Neural cell (in vitro differentiated cells): ENCODE data around the gene EYA3. TPM values are rescaled to one million over a fixed set of nuclear protein-coding genes. Genes with fewer than 3 reads are reported as not detected.

Experiments used
- H2AFZ ChIP-seq: fragments of 200-600, 300-800 bp; sonication (generic), shearing (Covaris generic); 2 replicates; pipeline ENCODE4 v1.6.0; 2014; ENCODE audit warnings: low read depth, mild to moderate bottlenecking, antibody characterized with exemption, low read length, moderate library complexity
- H3F3A ChIP-seq: fragments of 200-600 bp; shearing (Covaris generic); 2 replicates; pipeline ENCODE4 v1.6.1; 2016; ENCODE audit warnings: mild to moderate bottlenecking, moderate library complexity, mixed read lengths, antibody characterized with exemption, low read length; ENCODE audit not compliant: insufficient read depth, poor library complexity, severe bottlenecking
- H3K27ac ChIP-seq: fragments of 200-600, 300-800 bp; sonication (generic), shearing (Covaris generic); 2 replicates; pipeline ENCODE4 v1.5.1; 2014; ENCODE audit warnings: mild to moderate bottlenecking, low read length, moderate library complexity
- H3K27me3 ChIP-seq: fragments of 300-800, 200-600 bp; sonication (generic), shearing (Covaris generic); 2 replicates; pipeline ENCODE4 v1.6.0; 2014; ENCODE audit warnings: mild to moderate bottlenecking, low read depth, low read length, moderate library complexity; ENCODE audit not compliant: insufficient read depth
- H3K36me3 ChIP-seq: fragments of 300-800, 200-600 bp; sonication (generic), shearing (Covaris generic); 2 replicates; pipeline ENCODE4 v1.5.1; 2014; ENCODE audit warnings: mild to moderate bottlenecking, antibody characterized with exemption, low read length, moderate library complexity; ENCODE audit not compliant: insufficient read depth
- H3K4me2 ChIP-seq: fragments of 300-800, 200-600 bp; sonication (generic), shearing (Covaris generic); 2 replicates; pipeline ENCODE4 v1.6.0; 2014; ENCODE audit warnings: mild to moderate bottlenecking, low read length
- H3K4me3 ChIP-seq: fragments of 300-800, 200-600 bp; sonication (generic), shearing (Covaris generic); 2 replicates; pipeline ENCODE4 v1.5.1; 2014; ENCODE audit warnings: mild to moderate bottlenecking, low read length, moderate library complexity
- H3K79me2 ChIP-seq: fragments of 200-600 bp; shearing (Covaris generic); replicated peaks from 2 replicates; pipeline ENCODE4 v1.6.0; 2014; ENCODE audit warnings: mild to moderate bottlenecking, low read length, moderate library complexity; ENCODE audit not compliant: insufficient read depth
- H3K9ac ChIP-seq: fragments of 300-800, 200-600 bp; sonication (generic), shearing (Covaris generic); 2 replicates; pipeline ENCODE4 v1.6.1; 2016; ENCODE audit warnings: mild to moderate bottlenecking, low read length, mixed read lengths
- H3K9me2 ChIP-seq: fragments of 200-600 bp; shearing (Covaris generic); 2 replicates; pipeline ENCODE4 v1.6.1; 2016; ENCODE audit warnings: mild to moderate bottlenecking, low read length, mixed read lengths; ENCODE audit not compliant: insufficient read depth
- H3K9me3 ChIP-seq: fragments of 200-600, 300-800 bp; sonication (generic), shearing (Covaris generic); 2 replicates; pipeline ENCODE4 v1.6.1; 2016; ENCODE audit warnings: mild to moderate bottlenecking, mixed run types, low read length, moderate library complexity, mixed read lengths
- H4K20me1 ChIP-seq: fragments of 200-600 bp; shearing (Covaris generic); 2 replicates; pipeline ENCODE4 v1.6.1; 2016; ENCODE audit warnings: mild to moderate bottlenecking, mixed run types; ENCODE audit not compliant: insufficient read depth
- EP300 ChIP-seq: fragments of 450-650 bp; conservative IDR thresholded peaks from 2 replicates; pipeline ENCODE4 v1.6.1; 2014; ENCODE audit warnings: antibody characterized with exemption, mild to moderate bottlenecking, moderate library complexity; ENCODE audit not compliant: poor library complexity, severe bottlenecking
- EZH2 ChIP-seq: fragments of 200-600, 300-800 bp; shearing (Covaris generic), sonication (generic); IDR thresholded peaks from 2 replicates; pipeline ENCODE4 v1.6.1; 2014; ENCODE audit warnings: antibody characterized with exemption, low read length, borderline replicate concordance, mild to moderate bottlenecking; ENCODE audit not compliant: insufficient read depth, poor library complexity, severe bottlenecking
- MXI1 ChIP-seq: fragments of 450-650 bp; conservative IDR thresholded peaks from 2 replicates; pipeline ENCODE4 v1.6.1; 2014; ENCODE audit warnings: antibody characterized with exemption, mild to moderate bottlenecking; ENCODE audit not compliant: poor library complexity, severe bottlenecking
- POLR2AphosphoS5 ChIP-seq: IDR thresholded peaks from 2 replicates; pipeline ENCODE4 v1.6.1; 2012
- RAD21 ChIP-seq: fragments of 450-650 bp; conservative IDR thresholded peaks from 2 replicates; pipeline ENCODE4 v1.6.1; 2014; ENCODE audit warnings: antibody characterized with exemption, mild to moderate bottlenecking, moderate library complexity
- SMC3 ChIP-seq: fragments of 450-650 bp; conservative IDR thresholded peaks from 2 replicates; pipeline ENCODE4 v1.6.1; 2014; ENCODE audit warnings: antibody characterized with exemption, mild to moderate bottlenecking, moderate library complexity; ENCODE audit not compliant: poor library complexity
- TAF1 ChIP-seq: IDR thresholded peaks from 2 replicates; pipeline ENCODE4 v1.6.1; 2012; ENCODE audit warnings: low read depth
- polyA plus RNA-seq: library from polyadenylated mRNA; depleted of rRNA; stranded (reverse); fragments of >200 nt; gene quantifications from 2 replicates; pipeline ENCODE4 v1.2.3, GENCODE V29; 2014
- TF ChIP-seq, protein P1 (sequence below): fragments of 450-650 bp; IDR thresholded peaks from 2 replicates; pipeline ENCODE4 v1.5.1; 2014; ENCODE audit warnings: antibody characterized with exemption, mild to moderate bottlenecking, moderate library complexity; ENCODE audit not compliant: poor library complexity, severe bottlenecking
- TF ChIP-seq, protein P2 (sequence below): IDR thresholded peaks from 2 replicates; pipeline ENCODE4 v1.6.1; 2012; ENCODE audit warnings: borderline replicate concordance

The EYA3 gene
- polyA plus RNA-seq, 1 donor from 2014 or later: 11.2 TPM

DNA sequence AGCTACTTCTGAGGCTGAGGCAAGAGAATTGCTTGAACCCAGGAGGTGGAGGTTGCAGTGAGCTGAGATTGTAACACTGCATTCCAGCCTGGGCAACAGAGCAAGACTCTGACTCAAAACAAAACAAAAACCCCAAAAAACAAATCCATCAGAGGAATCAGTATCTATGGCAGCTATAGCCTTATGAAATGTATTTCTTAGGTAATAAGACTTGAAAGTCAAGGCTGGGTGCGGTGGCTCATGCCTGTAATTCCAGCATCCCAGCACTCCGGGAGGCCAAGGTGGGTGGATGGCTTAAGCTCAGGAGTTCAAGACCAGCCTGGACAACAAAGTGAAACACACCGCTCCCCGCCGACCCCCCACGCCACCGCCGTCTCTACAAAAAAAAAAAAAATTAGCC, 31.1 kb upstream of the EYA3 start:
- Histone ChIP-seq H4K20me1 (no peaks in the 10 kb centered on the region), H3K4me2 (no peak overlapping the region), H3K9me2 (no peaks in the 10 kb centered on the region), H3K9me3 (no peaks in the 10 kb centered on the region), H3K27me3 (no peaks in the 10 kb centered on the region), H3F3A (no peaks in the 10 kb centered on the region), H2AFZ (no peak overlapping the region), H3K36me3 (no peaks in the 10 kb centered on the region), H3K9ac (no peak overlapping the region), H3K79me2 (no peaks in the 10 kb centered on the region), H3K4me3 (no peak overlapping the region), H3K27ac (no peak overlapping the region)
- no peak for TF ChIP-seq TAF1
- TF ChIP-seq, protein P1, sequence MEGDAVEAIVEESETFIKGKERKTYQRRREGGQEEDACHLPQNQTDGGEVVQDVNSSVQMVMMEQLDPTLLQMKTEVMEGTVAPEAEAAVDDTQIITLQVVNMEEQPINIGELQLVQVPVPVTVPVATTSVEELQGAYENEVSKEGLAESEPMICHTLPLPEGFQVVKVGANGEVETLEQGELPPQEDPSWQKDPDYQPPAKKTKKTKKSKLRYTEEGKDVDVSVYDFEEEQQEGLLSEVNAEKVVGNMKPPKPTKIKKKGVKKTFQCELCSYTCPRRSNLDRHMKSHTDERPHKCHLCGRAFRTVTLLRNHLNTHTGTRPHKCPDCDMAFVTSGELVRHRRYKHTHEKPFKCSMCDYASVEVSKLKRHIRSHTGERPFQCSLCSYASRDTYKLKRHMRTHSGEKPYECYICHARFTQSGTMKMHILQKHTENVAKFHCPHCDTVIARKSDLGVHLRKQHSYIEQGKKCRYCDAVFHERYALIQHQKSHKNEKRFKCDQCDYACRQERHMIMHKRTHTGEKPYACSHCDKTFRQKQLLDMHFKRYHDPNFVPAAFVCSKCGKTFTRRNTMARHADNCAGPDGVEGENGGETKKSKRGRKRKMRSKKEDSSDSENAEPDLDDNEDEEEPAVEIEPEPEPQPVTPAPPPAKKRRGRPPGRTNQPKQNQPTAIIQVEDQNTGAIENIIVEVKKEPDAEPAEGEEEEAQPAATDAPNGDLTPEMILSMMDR: no peak
- TF ChIP-seq, protein P2, sequence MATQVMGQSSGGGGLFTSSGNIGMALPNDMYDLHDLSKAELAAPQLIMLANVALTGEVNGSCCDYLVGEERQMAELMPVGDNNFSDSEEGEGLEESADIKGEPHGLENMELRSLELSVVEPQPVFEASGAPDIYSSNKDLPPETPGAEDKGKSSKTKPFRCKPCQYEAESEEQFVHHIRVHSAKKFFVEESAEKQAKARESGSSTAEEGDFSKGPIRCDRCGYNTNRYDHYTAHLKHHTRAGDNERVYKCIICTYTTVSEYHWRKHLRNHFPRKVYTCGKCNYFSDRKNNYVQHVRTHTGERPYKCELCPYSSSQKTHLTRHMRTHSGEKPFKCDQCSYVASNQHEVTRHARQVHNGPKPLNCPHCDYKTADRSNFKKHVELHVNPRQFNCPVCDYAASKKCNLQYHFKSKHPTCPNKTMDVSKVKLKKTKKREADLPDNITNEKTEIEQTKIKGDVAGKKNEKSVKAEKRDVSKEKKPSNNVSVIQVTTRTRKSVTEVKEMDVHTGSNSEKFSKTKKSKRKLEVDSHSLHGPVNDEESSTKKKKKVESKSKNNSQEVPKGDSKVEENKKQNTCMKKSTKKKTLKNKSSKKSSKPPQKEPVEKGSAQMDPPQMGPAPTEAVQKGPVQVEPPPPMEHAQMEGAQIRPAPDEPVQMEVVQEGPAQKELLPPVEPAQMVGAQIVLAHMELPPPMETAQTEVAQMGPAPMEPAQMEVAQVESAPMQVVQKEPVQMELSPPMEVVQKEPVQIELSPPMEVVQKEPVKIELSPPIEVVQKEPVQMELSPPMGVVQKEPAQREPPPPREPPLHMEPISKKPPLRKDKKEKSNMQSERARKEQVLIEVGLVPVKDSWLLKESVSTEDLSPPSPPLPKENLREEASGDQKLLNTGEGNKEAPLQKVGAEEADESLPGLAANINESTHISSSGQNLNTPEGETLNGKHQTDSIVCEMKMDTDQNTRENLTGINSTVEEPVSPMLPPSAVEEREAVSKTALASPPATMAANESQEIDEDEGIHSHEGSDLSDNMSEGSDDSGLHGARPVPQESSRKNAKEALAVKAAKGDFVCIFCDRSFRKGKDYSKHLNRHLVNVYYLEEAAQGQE: no peak

DNA sequence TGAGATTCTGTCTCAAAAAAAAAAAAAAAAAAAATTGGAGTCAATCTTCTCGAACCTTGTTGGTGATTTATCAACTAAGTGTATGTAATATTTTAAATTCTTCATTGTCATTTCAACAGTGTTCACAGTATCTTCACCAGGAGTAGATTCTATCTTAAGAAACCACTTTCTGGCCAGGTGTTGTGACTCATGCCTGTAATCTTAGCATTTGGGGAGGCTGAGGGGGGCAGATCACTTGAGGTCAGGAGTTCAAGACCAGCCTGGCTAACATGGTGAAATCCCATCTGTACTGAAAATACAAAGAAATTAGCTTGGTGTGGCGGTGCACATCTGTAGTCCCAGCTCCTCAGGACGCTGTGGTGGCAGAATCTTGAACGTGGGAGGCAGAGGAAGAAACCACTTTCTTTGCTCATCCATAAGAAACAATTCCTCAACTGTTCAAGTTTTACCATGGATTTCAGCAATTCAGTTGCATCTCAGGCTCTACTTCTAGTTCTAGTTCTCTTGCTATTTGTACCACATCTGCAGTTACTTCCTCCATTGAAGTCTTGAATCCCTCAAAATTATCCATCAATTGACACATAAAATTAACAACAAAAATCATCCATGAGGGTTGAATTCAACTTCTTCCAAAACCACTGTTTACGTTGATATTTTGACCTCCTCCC, 30.4 kb upstream of the EYA3 start:
- H3K79me2 ChIP-seq: no peaks in the 10 kb centered on the region
- no peak overlapping the region for H3K4me2 ChIP-seq
- no peak overlapping the region for H2AFZ ChIP-seq
- TF ChIP-seq TAF1: no peak
- no peak for TF ChIP-seq EZH2
- TF ChIP-seq, protein P2: no peak
- TF ChIP-seq MXI1: no peak
- no peak for TF ChIP-seq RAD21
- TF ChIP-seq POLR2AphosphoS5: no peak
- TF ChIP-seq, protein P1: no peak
- TF ChIP-seq SMC3: no peak
- no peak for TF ChIP-seq EP300
- no peaks in the 10 kb centered on the region for H3K9me3 ChIP-seq
- no peaks in the 10 kb centered on the region for H3F3A ChIP-seq
- no peak overlapping the region for H3K4me3 ChIP-seq
- no peak overlapping the region for H3K9ac ChIP-seq
- no peaks in the 10 kb centered on the region for H4K20me1 ChIP-seq
- no peaks in the 10 kb centered on the region for H3K27me3 ChIP-seq
- no peaks in the 10 kb centered on the region for H3K9me2 ChIP-seq
- H3K27ac ChIP-seq: no peak overlapping the region
- H3K36me3 ChIP-seq: no peaks in the 10 kb centered on the region
